Measurements from ENCODE around the gene HERC3. TPM values are rescaled to one million over a fixed set of nuclear protein-coding genes. Genes with fewer than 3 reads are reported as not detected.

The HERC3 gene
- total and polyA plus RNA-seq, 3 donors from 2014 or later = 8.1 to 15.7 (median 14.6) TPM

GRCh38 chr4:88752754-88753153 is 160.5 kb downstream of the HERC3 start:
- Histone ChIP-seq H3K36me3 (ENCODE audit: low read depth, missing control alignments) (no peaks in the 10 kb centered on the region), H3K4me3 (no peak overlapping the region), H3K4me1 (no peaks in the 10 kb centered on the region), H3K27me3 (no peaks in the 10 kb centered on the region), H3K27ac (no peak overlapping the region), H3K9me3 (no peaks in the 10 kb centered on the region)
- no peak for DNase-seq
- 69 to 76% methylated on average over 2 of the region's 2 CpGs for WGBS, 2 donors
- intact Hi-C loops (cut with DNase I; ENCODE audit: low total_unique reads) = no loop called here
- TF ChIP-seq POLR2A (IDR thresholded peaks at IDR 0.05) (no peak), CTCF (IDR thresholded peaks at IDR 0.05) (no peak)

DNA sequence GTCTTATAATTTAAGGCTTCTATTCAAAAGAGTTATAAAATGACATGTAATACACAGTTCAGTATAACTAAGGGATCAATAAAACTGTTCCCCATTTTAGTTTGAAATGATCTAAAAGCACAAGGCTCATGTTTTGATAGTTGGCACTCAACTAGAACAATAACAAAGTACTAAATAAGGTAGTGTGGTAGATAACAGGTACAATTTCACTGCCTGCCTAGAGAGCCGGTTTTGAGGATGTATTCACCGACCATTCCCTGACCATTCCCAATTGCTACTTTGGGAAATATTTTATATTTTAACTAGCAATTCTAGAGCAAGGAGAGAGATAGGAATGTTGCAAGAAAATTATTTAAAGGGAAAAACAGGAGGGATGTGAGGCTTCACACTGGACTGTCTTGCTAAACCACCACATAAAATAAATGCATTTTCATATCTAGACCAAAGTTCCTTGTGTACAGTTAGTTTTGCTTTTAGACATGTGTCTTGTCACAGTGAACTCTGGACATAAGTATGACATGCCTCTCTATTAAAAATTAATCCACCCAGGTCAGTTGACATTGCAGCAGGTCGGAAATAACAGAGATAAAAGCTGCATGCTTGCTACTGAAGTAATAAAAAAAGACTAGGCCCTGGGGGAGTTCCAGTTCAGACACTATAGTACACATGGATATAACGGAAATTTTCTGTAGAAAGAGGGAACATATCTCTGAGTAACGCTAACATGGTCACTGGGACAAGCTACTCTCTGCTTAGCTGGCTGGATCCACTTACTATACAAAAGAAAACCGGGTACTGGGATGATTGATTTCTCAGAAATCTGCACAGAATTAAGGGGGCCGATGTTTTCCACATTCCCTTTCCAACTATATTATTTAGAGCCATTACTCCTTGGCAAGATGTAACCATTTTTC is 161.6 kb downstream of the HERC3 start:
- no peaks in the 10 kb centered on the region for H3K27me3 ChIP-seq
- H3K4me3 ChIP-seq = no peak overlapping the region
- H3K36me3 ChIP-seq (ENCODE audit: low read depth, missing control alignments) = no peaks in the 10 kb centered on the region
- TF ChIP-seq CTCF (IDR thresholded peaks at IDR 0.05) (no peak), POLR2A (IDR thresholded peaks at IDR 0.05) (no peak)
- DNase-seq = no peak
- H3K4me1 ChIP-seq = peaks cover 5% of the 10 kb centered on the region
- H3K9me3 ChIP-seq = no peaks in the 10 kb centered on the region
- no peak overlapping the region for H3K27ac ChIP-seq
- WGBS, 2 donors = 72 to 76% methylated on average over 7 of the region's 7 CpGs
- intact Hi-C loops (cut with DNase I; ENCODE audit: low total_unique reads) = no loop called here

DNA sequence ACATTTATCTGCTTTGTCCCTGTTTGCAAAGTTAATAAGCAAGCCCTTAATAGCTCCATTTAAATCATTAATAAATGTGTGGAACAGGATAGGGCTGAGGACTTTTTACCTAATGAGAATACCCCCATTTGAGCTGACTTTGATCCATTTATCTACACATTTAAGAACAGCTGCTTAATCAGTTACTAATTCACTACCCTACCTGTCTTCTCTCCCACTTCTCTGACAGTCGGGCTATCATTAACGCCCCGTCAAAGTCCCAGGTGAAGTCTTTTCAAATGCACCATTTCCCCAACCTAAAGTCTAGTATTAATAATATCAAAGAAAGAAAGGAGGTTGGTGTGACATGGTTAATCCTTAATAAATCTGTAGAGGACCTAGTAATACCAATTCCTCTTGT is 162.5 kb downstream of the HERC3 start:
- Histone ChIP-seq H3K36me3 (ENCODE audit: low read depth, missing control alignments) (no peaks in the 10 kb centered on the region), H3K27ac (no peak overlapping the region), H3K27me3 (no peaks in the 10 kb centered on the region), H3K9me3 (no peaks in the 10 kb centered on the region), H3K4me1 (peaks cover 12% of the 10 kb centered on the region), H3K4me3 (no peak overlapping the region)
- DNase-seq = no peak
- 89 to 97% methylated on average over 3 of the region's 3 CpGs for WGBS, 2 donors
- TF ChIP-seq POLR2A (IDR thresholded peaks at IDR 0.05) = no peak
- no peak for TF ChIP-seq CTCF (IDR thresholded peaks at IDR 0.05)
- intact Hi-C loops (cut with DNase I; ENCODE audit: low total_unique reads) = no loop called here

DNA sequence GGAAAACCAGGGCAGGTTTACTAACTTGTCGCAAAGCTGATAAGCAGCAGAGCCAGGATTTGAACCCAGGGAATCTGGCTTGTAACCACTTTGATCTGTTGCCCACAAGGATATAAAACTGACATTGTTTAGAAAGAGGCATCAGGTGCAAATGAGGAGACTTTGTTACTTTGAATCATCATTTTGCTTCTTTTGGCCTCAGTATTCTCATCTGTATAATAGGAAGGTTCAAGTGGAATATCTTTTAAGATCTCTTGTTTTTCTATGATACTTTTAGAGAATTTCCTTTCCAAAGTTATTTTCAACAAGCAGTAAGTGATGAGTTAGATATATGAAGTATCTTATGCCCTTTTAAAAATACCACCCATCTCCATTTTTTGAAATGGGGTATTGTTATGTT is 163.2 kb downstream of the HERC3 start:
- no peak overlapping the region for H3K27ac ChIP-seq
- no peak overlapping the region for H3K4me3 ChIP-seq
- TF ChIP-seq CTCF (IDR thresholded peaks at IDR 0.05) = no peak
- no peak for TF ChIP-seq POLR2A (IDR thresholded peaks at IDR 0.05)
- intact Hi-C loops (cut with DNase I; ENCODE audit: low total_unique reads) = no loop called here
- no peaks in the 10 kb centered on the region for H3K27me3 ChIP-seq
- H3K36me3 ChIP-seq (ENCODE audit: low read depth, missing control alignments) = no peaks in the 10 kb centered on the region
- 86 to 94% methylated on average over 1 of the region's 1 CpG for WGBS, 2 donors
- DNase-seq = no peak
- H3K4me1 ChIP-seq = peaks cover 12% of the 10 kb centered on the region
- H3K9me3 ChIP-seq = no peaks in the 10 kb centered on the region

DNA sequence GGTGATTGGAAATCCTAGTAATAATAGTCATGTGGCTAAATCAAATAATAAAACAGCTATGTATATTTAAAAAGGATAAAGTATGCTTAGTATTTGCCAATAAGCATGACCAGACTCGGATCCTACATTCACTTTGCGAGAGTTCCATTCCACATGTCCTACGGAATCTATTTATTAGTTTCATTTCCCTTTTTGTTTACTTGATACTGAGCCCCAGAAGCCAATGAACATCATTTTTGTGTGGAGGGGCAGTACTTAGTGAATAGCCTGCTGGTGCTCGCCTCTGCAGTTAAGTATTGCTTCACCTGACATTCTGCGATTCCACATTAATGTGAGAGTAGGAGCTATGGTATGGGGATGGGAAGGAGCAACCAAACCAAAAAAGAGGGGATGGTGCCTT is 163.9 kb downstream of the HERC3 start:
- Histone ChIP-seq H3K27me3 (no peaks in the 10 kb centered on the region), H3K4me3 (no peak overlapping the region), H3K36me3 (ENCODE audit: low read depth, missing control alignments) (no peaks in the 10 kb centered on the region), H3K27ac (no peak overlapping the region), H3K9me3 (no peaks in the 10 kb centered on the region), H3K4me1 (peaks cover 12% of the 10 kb centered on the region)
- intact Hi-C loops (cut with DNase I; ENCODE audit: low total_unique reads) = no loop called here
- WGBS, 2 donors = 90 to 92% methylated on average over 5 of the region's 5 CpGs
- DNase-seq = no peak
- TF ChIP-seq CTCF (IDR thresholded peaks at IDR 0.05) (no peak), POLR2A (IDR thresholded peaks at IDR 0.05) (no peak)

All from testis (tissue), 3 donors.